NCI-H1694 (cell line): ENCODE measurements around the gene EXOC4.
"Not testable (repeated sequence)": the region's sequence is repeated elsewhere in the genome, so short reads cannot be mapped to it uniquely, and the experiment has no call there.

Experiments used
- DNase-seq: peaks from one replicate; lab custom pipeline; 2025; lab: John Stamatoyannopoulos, UW

Gene EXOC4

DNA sequence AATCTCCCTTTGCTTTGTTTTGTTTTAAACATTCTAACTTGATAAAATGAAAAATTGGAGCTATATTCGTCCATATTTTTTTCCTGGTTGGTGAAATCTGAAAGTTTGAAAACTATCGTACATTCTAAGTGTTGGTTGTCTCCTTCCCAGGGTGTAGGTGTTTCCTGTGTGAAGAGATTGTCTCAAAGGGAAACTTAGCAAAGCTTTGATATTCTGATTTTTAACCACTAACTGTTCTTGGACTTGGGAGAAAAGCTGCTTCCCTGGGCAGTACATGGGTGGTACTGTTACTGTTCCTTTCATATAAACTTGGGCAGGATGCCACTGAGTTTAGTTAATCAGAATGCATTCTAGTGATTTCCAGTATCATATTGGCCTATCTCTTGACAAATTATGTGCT is 620.8 kb downstream of the EXOC4 start:
- no peak for DNase-seq

DNA sequence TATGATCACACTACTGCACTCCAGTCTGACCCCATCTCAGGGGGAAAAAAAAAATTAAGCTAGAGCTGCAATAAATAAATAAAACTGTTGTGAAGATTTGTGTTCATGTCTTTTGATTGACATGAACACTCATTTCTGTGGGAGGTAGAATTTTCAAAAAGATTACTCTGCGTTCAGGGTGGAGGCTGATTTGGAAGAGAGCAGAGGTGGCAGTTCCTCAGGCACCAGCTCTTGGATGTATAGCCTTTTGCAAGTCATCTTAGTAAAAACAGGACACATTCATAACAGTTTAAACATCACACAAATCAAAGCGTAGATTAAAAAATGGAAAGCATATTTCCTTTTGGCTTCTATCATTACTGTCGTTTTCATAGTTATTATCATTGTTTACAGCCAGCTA is 630.7 kb downstream of the EXOC4 start:
- no peak for DNase-seq

DNA sequence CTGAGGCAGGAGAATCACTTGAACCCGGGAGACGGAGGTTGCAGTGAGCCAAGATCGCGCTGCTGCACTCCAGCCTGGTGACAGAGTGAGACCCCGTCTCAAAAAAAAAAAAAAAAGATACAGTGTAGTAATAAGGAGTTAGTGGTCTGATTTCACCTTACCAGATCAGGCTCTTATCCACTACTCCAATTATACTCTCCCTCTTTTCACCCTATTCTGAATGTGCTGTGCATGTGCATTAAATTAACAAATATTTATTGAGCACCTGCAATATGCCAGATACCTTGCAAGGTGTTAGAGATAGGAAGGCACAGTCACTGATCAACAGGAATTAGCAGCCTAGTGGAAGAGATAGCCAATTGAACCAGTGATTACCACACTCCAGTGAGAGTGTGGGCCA is 632.3 kb downstream of the EXOC4 start:
- DNase-seq, result no peak

DNA sequence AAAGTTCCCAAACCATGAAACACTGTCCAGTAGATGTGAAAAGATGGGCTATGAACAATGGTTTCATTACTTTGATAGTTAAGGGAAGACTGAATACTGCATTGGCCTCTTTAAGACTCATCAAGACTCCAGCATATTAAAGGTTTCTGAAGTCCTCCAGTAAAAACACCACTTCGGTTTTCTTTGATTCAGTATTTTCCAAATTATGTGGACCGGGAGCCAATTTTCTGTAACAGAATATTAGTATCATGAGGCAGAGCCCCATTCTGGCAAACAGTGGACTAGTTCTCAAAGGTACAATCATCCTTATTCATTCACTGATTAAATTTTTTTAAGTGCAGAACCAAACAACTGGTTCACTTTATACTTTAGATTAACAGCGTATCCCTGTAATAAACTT is 633.2 kb downstream of the EXOC4 start:
- no peak for DNase-seq

DNA sequence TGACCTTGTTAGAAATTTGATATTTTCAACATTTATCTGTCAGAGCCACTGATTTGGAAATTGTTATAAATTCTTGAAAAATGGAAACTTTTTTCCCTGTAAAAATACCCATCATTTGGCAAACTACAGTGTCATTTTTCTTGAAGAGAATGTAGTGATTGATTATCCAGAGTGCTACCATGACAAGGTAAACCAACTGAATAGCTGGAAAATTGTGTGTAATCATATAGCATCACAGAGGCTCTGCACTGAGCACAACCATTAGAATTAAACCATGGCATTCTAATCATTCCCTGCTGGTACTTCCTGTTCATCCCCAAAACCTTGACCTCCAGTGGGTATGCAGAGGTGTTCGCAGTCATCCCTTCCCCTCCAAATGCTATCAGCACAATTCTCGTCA is 633.9 kb downstream of the EXOC4 start:
- DNase-seq, result no peak

DNA sequence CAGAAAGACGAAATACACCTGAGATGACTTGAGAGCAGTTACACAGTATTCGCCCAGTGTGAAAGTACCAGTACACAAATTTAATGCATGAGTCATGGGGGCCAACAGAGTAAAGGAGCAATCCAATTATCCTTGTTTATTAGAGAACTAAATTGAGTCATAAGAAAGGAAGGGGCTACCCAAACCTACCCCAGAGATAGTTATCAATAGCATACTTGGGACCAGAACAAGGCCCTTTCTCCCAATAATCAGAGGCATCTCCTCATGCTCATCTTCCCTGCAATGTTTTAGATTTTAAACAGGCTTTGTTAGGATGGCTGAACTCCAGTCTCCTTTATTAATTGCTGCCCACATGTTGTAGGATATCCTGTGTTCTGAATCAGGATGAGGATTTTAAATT is 634.6 kb downstream of the EXOC4 start:
- no peak for DNase-seq

DNA sequence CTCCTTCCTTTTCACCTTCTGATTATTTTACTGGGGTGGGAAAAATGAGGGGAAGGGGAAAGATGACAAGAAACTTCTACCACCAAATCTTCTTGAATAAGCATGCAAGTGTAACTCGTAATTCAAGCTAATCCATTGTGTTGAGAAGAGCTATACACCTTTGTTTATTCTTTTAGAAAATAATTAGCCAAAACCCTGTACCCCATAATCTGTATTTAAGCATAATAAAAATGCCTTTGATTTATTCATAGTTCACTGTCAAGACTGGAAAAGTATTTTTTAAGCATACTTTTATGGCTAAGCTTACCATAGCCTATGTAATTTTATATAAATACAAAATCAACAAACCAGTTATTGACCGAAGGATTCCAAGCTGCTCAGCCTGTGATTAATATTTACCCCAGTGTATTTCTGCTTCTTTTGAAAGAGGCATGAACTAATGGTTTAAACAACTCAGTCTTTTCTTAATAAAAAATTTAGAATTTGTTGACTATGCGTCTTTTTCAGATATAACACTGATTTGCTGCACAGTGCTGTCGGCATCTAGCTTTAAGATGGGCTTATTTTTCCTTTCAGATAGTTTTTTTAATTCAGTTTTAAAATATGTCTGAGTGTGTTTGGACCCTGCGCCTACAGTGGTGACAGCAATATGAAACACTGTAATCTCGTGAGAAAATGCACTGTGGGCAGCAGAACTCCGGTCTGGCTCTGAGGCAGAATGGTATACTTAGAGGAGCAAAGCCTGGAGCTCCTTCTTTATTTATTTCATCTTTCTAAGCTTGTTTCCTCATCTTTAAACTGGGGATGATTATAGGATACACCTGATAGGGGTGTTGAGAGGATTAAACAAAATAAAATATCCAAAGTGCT is 635.4 kb downstream of the EXOC4 start:
- DNase-seq, result no peak

DNA sequence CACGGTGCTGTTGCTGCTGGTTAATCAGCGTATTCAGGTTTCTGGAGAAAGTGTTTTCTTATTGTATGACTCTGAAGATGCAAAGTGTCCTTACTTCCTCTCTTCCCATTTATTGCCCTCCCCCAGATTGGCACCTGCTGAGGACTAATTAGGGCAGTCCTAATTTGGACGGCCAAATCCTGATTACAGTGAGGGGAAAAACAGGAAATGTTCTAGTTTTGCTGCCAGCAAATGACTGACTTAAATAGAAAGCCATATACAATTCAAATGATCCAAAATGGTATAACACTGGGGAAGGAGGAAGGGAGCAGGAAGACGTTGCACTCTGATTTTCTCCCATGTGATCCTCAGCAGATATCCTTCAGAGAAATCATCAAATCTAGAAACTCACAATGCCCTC is 651.9 kb downstream of the EXOC4 start:
- DNase-seq, result no peak

DNA sequence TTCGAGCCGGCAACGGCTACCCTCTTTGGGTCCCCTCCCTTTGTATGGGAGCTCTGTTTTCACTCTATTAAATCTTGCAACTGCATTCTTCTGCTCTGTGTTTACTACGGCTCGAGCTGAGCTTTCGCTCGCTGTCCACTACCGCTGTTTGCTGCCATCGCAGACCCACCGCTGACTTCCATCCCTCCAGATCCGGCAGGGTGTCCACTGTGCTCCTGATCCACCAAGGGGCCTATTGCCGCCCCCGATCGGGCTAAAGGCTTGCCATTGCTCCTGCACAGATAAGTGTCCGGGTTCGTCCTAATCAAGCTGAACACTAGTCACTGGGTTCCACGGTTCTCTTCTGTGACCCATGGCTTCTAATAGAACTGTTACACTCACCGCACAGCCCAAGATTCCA is 653.7 kb downstream of the EXOC4 start:
- DNase-seq, result not testable (repeated sequence)

DNA sequence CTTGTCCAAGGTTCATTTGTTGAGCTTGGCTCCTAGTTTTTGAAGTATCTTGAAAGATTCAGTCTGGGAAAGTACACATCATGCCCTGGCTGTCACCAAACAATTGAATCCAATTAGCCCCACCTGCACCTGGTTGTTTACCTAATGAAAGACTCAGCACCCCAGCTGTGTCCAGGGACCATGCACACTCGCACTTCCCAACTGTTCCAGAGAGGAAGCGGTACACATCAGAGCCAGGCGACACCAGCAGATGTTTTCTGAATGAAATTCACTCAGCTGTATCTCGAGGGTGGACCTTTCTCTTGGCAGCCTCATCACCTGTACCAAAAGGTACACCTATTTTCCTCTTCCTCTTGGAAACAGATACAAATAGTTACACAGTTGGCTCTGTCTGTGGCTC is 657.9 kb downstream of the EXOC4 start:
- no peak for DNase-seq

DNA sequence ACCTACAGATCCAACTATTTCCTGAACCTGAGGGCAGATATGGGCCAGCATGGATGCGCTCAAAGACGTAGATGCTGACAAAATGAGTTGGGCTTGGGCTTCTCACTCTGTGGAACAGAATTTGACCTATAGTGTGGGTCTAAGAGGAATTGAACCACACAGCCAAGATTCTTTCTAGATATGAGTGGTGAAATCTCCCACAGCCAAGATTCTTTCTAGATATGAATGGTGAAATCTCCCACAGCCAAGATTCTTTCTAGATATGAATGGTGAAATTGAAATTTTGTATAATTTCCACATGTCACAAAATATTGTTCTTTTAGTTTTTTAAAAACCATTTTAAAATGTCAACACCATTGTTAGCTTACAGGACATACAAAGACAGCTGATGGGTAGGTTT is 658.8 kb downstream of the EXOC4 start:
- no peak for DNase-seq

DNA sequence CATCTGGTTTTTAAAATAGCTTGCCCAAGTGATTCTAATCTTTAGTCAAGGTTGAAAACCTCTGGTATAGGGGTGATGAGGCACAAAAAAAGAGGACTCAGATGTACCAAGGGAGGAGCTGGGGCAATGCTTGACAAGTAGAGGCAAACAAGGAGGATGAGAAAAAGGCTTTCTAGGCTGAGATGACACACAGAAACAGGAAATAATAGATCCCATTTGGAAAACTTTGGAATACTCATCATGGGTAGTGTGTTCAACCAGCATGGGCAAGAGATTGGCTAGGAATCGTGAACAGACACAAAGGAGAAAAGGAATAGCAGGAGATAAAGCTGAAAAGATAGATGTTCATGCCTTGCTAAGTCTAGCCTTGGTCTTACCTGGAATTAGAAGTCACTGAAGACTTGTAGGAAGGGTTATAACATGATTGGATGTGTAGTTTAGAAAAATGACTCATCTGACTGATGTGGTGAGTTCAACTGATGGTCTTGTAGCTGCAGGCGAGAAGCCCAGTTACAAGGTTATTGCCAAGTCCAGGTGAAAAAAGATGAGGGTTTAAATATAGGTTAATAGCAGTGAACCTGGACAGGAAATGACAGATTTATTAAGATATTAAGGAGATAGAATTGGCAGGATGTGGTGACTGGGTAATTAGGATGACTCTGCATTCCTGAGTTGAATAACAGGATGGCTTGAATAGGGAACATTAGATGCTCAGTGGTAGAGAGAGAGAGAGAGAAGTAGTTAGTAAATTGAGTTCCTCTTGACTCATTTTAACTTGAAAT is 660.2 kb downstream of the EXOC4 start:
- no peak for DNase-seq

DNA sequence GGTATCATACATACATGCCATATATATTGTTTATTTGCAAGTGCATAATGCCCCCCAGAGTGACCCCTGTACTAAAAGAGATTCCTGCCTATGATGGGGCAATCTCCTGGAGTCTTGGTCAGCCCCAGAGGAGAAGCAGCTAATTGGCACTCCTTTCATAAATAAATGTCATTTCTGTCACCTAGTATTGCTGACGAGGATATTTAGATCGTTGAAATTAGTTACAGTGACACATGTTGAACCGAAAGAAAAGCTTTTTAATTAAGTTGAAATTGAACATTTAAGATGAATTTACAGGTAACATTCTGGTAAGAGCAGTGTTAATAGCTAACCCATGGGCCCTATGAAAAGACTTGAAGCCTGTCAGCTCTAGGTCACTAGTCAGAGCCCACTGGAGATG is 663.7 kb downstream of the EXOC4 start:
- no peak for DNase-seq

DNA sequence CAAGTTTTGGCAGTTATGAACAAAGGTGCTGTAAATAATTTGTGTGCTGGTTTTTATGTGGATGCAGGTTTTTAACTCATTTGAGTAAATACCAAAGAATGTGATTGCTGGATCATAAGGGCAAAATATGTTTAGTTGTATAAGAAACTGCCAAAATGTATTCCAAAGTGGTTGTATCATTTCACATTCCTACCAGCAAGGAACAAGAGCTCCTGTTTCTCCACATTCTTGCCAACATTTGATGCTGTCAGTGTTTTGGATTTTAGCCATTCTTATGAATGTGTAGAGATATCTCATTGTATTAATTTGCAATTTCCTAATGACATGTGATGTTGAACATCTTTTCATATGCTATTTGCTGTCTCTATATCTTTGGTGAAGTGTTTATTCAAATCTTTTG is 666.9 kb downstream of the EXOC4 start:
- no peak for DNase-seq

DNA sequence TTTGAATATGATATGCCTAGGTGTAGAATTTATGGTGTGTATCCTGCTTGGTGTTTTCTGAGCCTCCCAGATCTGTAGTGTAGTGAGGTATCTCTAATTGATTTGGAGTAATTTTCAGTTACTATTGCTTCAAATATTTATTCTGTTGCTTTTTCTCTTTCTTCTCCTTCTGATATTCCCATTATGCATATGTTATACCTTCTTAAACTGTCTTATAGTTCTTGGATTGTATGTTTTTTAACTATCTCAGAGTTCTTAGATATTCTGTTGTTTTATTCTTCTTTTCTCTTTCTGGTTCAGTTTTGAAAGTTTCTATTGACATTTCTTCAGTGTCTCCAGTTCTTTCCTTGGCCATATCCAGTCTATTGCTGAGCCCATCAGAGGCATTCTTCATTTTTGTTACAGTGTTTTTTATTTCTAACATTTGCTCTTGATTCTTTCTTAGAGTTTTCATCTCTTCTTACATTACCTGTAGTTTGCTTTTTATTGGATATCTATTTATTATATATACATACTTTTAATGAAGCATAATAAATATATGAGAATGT is 668.8 kb downstream of the EXOC4 start:
- DNase-seq, result no peak

DNA sequence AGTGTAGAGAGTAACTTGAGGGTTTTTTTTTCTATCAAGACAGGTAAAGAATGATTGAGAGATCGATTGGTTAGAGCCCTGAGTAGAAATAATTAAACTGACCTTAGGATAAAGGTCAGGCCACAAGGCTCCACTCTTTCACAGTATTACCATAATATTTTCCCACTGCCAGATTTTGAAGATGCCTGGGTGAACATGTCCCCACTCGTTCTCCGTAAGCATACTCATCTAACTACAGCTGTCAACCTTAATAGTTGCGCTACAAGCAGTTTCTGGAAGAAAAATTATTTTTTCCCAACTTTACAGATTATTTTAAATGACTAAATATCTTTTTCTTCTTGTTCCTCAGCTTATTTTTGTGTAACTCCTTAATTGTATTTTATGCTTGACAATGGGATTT is 671.1 kb downstream of the EXOC4 start:
- DNase-seq, result no peak

DNA sequence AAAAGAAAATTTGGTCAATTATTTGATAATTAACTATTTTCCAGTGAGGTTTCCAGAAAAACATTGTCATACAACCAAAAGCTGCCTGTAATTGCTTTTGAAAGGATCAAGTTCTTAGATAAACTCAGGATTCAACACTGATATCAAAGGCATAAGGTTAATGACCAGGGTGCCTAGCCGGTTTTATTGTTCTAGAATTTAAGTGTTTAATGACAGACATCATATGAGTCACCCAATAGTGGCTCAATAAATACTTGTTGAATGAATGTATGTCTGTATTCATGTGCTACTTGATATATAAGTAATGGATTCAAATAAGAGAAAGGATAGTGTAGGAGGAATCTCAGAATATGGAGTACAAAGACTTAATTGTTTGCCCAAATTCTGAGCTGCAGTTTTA is 678.2 kb downstream of the EXOC4 start:
- no peak for DNase-seq

DNA sequence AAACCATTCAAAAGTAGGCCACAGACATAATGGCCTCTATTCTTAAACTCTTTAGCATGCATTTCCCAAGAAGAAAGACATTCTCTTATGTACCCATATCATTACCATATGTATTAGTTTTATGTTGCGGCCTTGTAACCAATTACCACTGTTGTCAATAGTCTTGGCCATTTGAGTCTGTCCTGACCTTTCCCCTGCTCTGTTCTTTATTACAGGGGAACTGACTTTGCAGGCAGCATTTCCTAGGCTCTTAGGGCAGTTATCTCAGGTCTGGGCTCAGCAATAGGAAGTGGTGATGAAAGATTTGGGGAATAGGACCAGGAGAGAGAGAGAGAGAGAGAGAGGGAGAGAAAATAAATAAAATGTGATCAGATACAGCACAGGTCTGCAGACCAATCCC is 679.7 kb downstream of the EXOC4 start:
- DNase-seq, result no peak

DNA sequence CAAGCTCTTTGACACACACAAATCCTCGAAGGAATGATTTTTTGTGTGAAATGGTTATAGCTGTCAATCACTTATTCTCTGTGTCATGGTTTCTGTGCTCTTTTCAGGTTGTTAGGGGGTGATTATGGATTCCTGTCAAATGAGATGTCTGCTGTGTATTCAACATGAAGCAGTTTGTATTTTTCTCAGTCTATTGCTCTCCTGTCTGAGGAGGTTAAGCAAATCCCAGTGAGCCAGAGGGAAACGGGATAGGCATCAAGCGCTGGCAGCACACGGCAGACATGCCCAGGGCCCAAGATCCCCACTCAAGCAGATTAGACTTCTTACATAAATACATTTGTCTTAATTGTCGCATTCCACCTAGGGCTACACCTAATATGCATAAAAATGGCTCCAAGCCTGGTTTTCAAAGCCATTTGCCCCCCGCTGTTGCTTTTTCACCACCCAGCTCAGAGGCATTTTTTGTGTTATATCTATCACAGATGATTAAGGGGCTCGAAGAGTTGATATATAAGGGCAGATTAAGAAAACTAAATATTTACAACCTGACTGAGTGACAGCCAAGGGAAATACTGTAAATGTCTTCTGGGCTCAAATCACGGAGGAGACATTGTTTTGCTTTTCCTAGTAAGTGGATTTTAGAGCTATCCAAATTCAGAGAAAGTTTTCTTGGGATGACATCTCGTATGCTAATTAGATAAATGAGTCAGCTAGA is 681.5 kb downstream of the EXOC4 start:
- no peak for DNase-seq

DNA sequence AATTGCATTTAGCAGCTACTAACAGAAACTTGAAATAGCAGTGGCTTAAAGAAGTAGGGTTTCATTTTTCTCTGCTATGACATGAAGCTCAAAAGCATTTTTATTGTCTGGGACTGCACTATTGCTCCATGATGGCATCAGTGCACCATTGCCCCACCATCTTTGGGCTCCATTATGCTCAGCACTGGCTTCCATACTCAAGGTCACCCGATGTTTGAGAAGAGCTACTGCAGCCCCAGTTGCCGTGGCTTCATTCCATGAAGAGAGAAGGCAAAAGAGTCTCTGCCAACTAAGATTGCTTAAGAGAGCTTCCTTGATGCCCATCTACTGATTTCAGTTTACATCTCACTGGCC is 682.1 kb downstream of the EXOC4 start:
- no peak for DNase-seq

DNA sequence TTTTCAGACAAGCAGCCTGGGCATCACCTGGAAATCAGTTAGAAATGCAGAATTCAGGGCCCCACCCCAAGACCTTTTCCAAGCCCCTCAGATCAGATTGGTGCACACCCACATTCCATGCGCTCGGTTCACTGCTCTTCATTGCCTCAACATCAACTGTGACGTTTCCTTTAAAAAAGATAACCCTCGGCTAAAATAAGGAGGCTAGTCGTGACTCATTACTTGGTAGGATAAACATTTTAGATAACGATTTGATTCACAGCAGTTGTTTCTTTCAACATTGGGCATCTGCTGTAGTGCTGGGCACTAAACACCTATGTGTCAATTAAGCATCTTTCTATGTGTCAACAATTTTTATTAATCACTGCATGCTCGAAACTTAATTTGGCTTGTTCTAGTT is 683.2 kb downstream of the EXOC4 start:
- DNase-seq, result no peak

DNA sequence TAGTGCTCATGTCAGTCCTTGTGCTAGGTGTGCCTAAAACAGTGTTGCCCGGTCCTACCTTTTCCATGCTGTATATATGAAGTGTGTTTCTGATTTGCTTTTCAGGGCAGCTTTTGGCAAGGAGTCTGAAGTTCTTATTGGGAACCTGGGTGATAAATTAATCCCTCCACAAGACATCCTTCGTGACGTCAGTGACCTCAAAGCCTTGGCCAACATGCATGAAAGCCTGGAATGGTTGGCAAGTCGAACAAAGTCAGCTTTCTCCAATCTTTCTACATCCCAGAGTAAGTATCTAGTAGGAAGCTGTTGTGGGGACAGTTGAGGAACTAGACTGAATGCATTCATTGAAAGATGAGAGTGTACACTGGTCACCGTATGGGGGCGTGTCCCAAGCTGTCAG is 684.9 kb downstream of the EXOC4 start:
- DNase-seq, result no peak

DNA sequence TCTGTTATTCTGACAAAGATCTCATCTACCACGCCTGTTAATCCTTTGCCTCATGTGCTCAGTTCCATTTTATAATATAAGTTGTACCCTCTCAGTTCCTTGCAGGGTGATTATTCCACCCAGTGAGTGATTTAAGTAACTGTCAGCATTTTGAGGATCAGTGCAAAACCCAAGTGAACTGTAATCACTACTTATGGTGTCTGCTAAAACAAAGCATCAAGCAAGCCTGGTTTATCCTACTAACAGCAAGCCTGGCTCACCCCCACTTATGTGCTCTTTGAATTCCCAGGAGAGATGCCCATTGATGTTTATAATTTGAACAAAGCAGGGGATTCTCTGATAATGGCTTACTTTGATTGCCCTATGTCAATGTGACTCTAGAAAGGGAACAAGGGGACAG is 687.5 kb downstream of the EXOC4 start:
- no peak for DNase-seq
